ENCODE results near the gene RPS6KL1.
A peak's percentile ranks its signal among the peaks of the same experiment; 100 is the strongest.

The RPS6KL1 gene

DNA sequence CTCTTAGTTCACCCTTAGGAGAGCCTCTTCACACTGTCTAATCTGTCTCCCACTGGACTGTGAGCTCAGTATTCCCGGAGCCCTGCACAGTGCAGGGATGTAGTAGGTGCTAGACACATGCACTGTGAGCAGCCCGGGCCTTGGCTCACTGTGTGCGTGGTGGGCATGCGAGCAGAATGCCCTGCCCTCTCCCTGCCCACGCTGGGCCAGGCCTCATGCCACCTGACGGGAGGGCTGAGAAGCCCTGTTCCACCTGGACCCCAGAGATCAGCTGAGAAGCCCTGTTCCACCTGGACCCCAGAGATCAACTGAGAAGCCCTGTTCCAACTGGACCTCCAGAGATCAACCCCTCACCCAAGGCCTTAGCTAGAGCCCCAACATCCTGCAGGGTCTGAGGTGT is 10.9 kb downstream of the RPS6KL1 start:
- Histone ChIP-seq H3K9me3 (ENCODE audit: control insufficient read depth, insufficient read depth, low read depth, low read length) (no peaks in the 10 kb centered on the region), H3K4me1 (ENCODE audit: control insufficient read depth, insufficient read depth, low read length) (no peaks in the 10 kb centered on the region), H3K36me3 (ENCODE audit: control insufficient read depth in 2 of 2, insufficient read depth in 1 of 2, low read length in 2 of 2) (no peaks in the 10 kb centered on the region; a peak in 1 of 3 replicates), H3K27ac (ENCODE audit: extremely low read depth, low read depth, low read length) (0 out of 2 replicates have a peak overlapping the region, but pooled peaks have one; percentile 16), H3K4me3 (ENCODE audit: low read depth, low read length) (no peak overlapping the region)
- ChIA-PET CTCF (interaction anchor here (0.5 to 1.4 kb wide), 4 partner anchors 9 to 305 kb away, joined by 3 to 11 read pairs (median 5); no protein-coding TSS in a partner anchor), POLR2A (no interaction called here)
- TF ChIP-seq ZNF133 (tag by site-specific recombination; IDR thresholded peaks at IDR 0.05) (no peak), BCL11A (tag by site-specific recombination; IDR thresholded peaks at IDR 0.05; ENCODE audit: low read depth) (no peak), GLIS2 (tag by site-specific recombination; IDR thresholded peaks at IDR 0.05) (no peak), SALL2 (tag by site-specific recombination; IDR thresholded peaks at IDR 0.05; ENCODE audit: borderline replicate concordance) (no peak), WT1 (tag by site-specific recombination; IDR thresholded peaks at IDR 0.05) (no peak), ZBTB20 (tag by site-specific recombination; IDR thresholded peaks at IDR 0.05) (no peak), ZNF366 (tag by site-specific recombination; conservative IDR thresholded peaks at IDR 0.05) (no peak), ZNF423 (tag by site-specific recombination; IDR thresholded peaks at IDR 0.05) (no peak), ZNF292 (tag by site-specific recombination; IDR thresholded peaks at IDR 0.05; ENCODE audit: borderline replicate concordance, low read depth) (no peak), ZNF555 (tag by site-specific recombination; conservative IDR thresholded peaks at IDR 0.05) (no peak)
- TF ChIP-seq, protein P1, sequence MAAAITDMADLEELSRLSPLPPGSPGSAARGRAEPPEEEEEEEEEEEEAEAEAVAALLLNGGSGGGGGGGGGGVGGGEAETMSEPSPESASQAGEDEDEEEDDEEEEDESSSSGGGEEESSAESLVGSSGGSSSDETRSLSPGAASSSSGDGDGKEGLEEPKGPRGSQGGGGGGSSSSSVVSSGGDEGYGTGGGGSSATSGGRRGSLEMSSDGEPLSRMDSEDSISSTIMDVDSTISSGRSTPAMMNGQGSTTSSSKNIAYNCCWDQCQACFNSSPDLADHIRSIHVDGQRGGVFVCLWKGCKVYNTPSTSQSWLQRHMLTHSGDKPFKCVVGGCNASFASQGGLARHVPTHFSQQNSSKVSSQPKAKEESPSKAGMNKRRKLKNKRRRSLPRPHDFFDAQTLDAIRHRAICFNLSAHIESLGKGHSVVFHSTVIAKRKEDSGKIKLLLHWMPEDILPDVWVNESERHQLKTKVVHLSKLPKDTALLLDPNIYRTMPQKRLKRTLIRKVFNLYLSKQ (tag by site-specific recombination; IDR thresholded peaks at IDR 0.05; ENCODE audit: borderline replicate concordance) = no peak

DNA sequence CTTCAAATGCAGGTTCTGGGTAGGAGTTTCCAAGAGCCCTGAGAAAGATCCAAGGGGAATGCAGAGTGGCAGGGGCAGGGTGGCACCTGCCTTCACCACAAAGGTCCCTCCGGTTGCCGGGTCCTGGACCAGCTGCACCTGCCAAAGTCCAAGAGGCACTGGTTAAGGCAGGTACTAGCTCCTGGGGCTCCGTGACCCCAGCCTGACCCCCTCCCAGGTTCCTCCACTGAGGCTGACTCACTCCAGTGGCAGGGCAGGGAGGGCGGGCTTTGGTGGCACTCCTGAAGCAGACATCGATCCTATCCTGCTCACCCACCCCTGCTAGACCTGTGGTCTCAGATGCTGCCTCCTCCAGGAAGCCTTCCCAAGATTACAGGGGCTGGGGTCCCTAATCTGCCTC is 11.4 kb downstream of the RPS6KL1 start:
- POLR2A ChIA-PET = no interaction called here
- no peaks in the 10 kb centered on the region for H3K9me3 ChIP-seq (ENCODE audit: control insufficient read depth, insufficient read depth, low read depth, low read length)
- no peaks in the 10 kb centered on the region for H3K4me1 ChIP-seq (ENCODE audit: control insufficient read depth, insufficient read depth, low read length)
- no peak for TF ChIP-seq GLIS1 (tag by site-specific recombination; IDR thresholded peaks at IDR 0.05)
- CTCF ChIA-PET = interaction anchor here (0.5 to 1.4 kb wide), 3 partner anchors 52 to 305 kb away, joined by 3 to 11 read pairs (median 6); no protein-coding TSS in a partner anchor
- no peak overlapping the region for H3K4me3 ChIP-seq (ENCODE audit: low read depth, low read length)
- peaks cover 0 to 1% of the 10 kb centered on the region in 2 experiments; a peak in 2 of 3 replicates for H3K36me3 ChIP-seq (ENCODE audit: control insufficient read depth in 2 of 2, insufficient read depth in 1 of 2, low read length in 2 of 2)
- no peak overlapping the region for H3K27ac ChIP-seq (ENCODE audit: extremely low read depth, low read depth, low read length)

DNA sequence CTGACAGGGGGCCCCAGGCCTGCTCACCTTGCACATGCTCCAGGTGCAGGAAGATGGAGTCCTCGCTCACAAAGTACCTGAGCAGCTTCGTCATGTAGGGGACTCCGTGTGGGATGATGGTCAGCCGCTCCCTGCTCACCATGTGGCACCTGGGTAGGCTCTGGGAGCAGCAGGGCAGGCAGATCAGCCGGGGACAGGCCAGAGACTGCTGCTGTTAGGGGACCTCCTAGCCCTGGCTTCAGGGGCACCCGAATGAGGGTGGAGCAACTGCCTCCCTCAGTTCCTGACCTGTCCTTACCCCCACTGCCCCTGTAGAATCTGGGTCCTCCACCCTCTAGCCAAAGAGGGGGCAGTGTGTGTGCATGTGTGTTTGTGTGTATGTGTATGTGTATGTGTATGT is 11.8 kb downstream of the RPS6KL1 start:
- peaks cover 0 to 5% of the 10 kb centered on the region in 2 experiments; a peak in 2 of 3 replicates for H3K36me3 ChIP-seq (ENCODE audit: control insufficient read depth in 2 of 2, insufficient read depth in 1 of 2, low read length in 2 of 2)
- no peaks in the 10 kb centered on the region for H3K4me1 ChIP-seq (ENCODE audit: control insufficient read depth, insufficient read depth, low read length)
- no peak overlapping the region for H3K27ac ChIP-seq (ENCODE audit: extremely low read depth, low read depth, low read length)
- H3K4me3 ChIP-seq (ENCODE audit: low read depth, low read length) = no peak overlapping the region
- CTCF ChIA-PET = interaction anchor here (0.6 to 1.4 kb wide), 2 partner anchors 31 to 51 kb away, joined by 3 to 11 read pairs; no protein-coding TSS in a partner anchor
- H3K9me3 ChIP-seq (ENCODE audit: control insufficient read depth, insufficient read depth, low read depth, low read length) = no peaks in the 10 kb centered on the region
- POLR2A ChIA-PET = no interaction called here
- TF ChIP-seq, protein P2, sequence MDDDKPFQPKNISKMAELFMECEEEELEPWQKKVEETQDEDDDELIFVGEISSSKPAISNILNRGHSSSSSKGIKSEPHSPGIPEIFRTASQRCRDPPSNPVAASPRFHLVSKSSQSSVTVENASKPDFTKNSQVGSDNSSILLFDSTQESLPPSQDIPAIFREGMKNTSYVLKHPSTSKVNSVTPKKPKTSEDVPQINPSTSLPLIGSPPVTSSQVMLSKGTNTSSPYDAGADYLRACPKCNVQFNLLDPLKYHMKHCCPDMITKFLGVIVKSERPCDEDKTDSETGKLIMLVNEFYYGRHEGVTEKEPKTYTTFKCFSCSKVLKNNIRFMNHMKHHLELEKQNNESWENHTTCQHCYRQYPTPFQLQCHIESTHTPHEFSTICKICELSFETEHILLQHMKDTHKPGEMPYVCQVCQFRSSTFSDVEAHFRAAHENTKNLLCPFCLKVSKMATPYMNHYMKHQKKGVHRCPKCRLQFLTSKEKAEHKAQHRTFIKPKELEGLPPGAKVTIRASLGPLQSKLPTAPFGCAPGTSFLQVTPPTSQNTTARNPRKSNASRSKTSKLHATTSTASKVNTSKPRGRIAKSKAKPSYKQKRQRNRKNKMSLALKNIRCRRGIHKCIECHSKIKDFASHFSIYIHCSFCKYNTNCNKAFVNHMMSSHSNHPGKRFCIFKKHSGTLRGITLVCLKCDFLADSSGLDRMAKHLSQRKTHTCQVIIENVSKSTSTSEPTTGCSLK (tag by site-specific recombination; IDR thresholded peaks at IDR 0.05) = no peak
- TF ChIP-seq REPIN1 (tag by site-specific recombination; IDR thresholded peaks at IDR 0.05; ENCODE audit: low read depth) (no peak), ZNF585B (tag by site-specific recombination; IDR thresholded peaks at IDR 0.05) (no peak), ZNF426 (tag by site-specific recombination; IDR thresholded peaks at IDR 0.05) (no peak), ZNF555 (tag by site-specific recombination; conservative IDR thresholded peaks at IDR 0.05) (no peak), ZNF311 (tag by site-specific recombination; IDR thresholded peaks at IDR 0.05; ENCODE audit: borderline replicate concordance) (no peak), ZSCAN30 (tag by site-specific recombination; IDR thresholded peaks at IDR 0.05) (no peak), ZNF544 (tag by site-specific recombination; IDR thresholded peaks at IDR 0.05) (no peak), ZNF501 (tag by site-specific recombination; IDR thresholded peaks at IDR 0.05) (no peak), ZNF423 (tag by site-specific recombination; IDR thresholded peaks at IDR 0.05) (no peak)
- TF ChIP-seq, protein P3, sequence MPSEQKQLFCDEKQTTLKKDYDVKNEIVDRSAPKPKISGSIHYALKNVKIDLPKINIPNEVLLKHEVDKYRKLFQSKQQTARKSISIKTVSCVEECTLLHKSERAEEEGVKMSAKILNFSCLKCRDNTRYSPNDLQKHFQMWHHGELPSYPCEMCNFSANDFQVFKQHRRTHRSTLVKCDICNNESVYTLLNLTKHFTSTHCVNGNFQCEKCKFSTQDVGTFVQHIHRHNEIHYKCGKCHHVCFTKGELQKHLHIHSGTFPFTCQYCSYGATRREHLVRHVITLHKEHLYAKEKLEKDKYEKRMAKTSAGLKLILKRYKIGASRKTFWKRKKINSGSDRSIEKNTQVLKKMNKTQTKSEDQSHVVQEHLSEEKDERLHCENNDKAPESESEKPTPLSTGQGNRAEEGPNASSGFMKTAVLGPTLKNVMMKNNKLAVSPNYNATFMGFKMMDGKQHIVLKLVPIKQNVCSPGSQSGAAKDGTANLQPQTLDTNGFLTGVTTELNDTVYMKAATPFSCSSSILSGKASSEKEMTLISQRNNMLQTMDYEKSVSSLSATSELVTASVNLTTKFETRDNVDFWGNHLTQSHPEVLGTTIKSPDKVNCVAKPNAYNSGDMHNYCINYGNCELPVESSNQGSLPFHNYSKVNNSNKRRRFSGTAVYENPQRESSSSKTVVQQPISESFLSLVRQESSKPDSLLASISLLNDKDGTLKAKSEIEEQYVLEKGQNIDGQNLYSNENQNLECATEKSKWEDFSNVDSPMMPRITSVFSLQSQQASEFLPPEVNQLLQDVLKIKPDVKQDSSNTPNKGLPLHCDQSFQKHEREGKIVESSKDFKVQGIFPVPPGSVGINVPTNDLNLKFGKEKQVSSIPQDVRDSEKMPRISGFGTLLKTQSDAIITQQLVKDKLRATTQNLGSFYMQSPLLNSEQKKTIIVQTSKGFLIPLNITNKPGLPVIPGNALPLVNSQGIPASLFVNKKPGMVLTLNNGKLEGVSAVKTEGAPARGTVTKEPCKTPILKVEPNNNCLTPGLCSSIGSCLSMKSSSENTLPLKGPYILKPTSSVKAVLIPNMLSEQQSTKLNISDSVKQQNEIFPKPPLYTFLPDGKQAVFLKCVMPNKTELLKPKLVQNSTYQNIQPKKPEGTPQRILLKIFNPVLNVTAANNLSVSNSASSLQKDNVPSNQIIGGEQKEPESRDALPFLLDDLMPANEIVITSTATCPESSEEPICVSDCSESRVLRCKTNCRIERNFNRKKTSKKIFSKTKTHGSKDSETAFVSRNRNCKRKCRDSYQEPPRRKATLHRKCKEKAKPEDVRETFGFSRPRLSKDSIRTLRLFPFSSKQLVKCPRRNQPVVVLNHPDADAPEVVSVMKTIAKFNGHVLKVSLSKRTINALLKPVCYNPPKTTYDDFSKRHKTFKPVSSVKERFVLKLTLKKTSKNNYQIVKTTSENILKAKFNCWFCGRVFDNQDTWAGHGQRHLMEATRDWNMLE (tag by site-specific recombination; conservative IDR thresholded peaks at IDR 0.05; ENCODE audit: low read depth) = no peak
